ENCODE measurements around the gene SLC12A2. TPM values are rescaled to one million over a fixed set of nuclear protein-coding genes. Genes with fewer than 3 reads are reported as not detected.

SLC12A2 gene
- total RNA-seq, 1 experiment from 2014 or later: 85.2 TPM

DNA sequence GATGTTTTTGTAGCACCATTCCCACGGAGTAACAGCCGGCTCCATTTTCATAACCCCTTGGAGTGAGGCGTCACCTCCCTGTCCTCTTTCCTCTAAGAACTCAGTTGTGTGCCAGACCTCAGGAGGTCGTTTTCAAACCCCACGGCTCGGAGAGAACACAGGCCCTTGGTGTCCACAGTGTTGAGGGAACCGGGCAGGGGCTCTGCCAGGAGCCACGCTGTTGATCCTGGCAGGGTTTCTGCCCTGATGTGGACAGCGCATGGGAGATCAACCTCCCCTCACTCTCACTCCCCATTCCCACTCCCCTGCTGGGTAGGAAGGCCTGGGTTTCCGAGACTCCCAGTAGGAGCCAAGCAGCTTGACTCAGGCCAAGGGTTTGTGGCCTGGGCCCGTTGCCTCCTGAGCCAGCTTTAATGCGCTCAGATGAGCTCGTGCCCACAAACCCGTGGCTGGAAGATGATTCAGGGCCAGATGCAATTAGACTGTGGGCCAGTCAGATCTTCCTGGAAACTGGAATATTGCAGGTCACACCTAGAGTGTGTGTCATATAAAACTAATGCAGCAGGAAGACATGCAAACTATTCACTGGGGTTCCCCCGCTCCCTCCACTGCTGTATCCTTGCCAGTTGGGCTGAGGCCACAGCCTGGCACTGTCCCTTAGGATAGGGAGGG lies 133.4 kb downstream of the SLC12A2 start:
- H3K27me3 Mint-ChIP-seq (ENCODE audit: insufficient read depth, unreplicated experiment): no peaks in the 10 kb centered on the region
- Histone ChIP-seq H3K4me1 (no peaks in the 10 kb centered on the region), H3K9me3 (no peaks in the 10 kb centered on the region), H3K36me3 (ENCODE audit: control insufficient read depth, insufficient read depth, low read length) (no peaks in the 10 kb centered on the region), H3K27me3 (replicated peaks; ENCODE audit: control insufficient read depth, insufficient read depth, low read length) (no peaks in the 10 kb centered on the region), H3K4me3 (ENCODE audit: low read depth, low read length) (no peak overlapping the region)
- intact Hi-C loops (cut with micrococcal nuclease; ENCODE audit: unreplicated experiment): loop anchor here (10.0 kb wide), 3 partner anchors 138 to 1548 kb away; no protein-coding TSS in a partner anchor
- BruUV-seq (replicated peaks): no TSS peak
- no peak overlapping the region for H3K27ac Mint-ChIP-seq (ENCODE audit: unreplicated experiment)
- H3K4me3 Mint-ChIP-seq (ENCODE audit: unreplicated experiment): no peak overlapping the region
- no peaks in the 10 kb centered on the region for H3K9me3 Mint-ChIP-seq (ENCODE audit: unreplicated experiment)
- no peaks in the 10 kb centered on the region for H3K36me3 Mint-ChIP-seq (ENCODE audit: insufficient read depth, unreplicated experiment)
- TF ChIP-seq, protein P1, sequence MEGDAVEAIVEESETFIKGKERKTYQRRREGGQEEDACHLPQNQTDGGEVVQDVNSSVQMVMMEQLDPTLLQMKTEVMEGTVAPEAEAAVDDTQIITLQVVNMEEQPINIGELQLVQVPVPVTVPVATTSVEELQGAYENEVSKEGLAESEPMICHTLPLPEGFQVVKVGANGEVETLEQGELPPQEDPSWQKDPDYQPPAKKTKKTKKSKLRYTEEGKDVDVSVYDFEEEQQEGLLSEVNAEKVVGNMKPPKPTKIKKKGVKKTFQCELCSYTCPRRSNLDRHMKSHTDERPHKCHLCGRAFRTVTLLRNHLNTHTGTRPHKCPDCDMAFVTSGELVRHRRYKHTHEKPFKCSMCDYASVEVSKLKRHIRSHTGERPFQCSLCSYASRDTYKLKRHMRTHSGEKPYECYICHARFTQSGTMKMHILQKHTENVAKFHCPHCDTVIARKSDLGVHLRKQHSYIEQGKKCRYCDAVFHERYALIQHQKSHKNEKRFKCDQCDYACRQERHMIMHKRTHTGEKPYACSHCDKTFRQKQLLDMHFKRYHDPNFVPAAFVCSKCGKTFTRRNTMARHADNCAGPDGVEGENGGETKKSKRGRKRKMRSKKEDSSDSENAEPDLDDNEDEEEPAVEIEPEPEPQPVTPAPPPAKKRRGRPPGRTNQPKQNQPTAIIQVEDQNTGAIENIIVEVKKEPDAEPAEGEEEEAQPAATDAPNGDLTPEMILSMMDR (IDR thresholded peaks at IDR 0.05; ENCODE audit: insufficient read depth in 1 of 2, low read depth in 1 of 2, low read length in 1 of 2, severe bottlenecking in 1 of 2, unreplicated experiment in 1 of 2): no peak
- ChIA-PET CTCF (no interaction called here), POLR2A (no interaction called here)
- no peaks in the 10 kb centered on the region for H3K4me1 Mint-ChIP-seq (ENCODE audit: low read depth, unreplicated experiment)
- no peak for DNase-seq

DNA sequence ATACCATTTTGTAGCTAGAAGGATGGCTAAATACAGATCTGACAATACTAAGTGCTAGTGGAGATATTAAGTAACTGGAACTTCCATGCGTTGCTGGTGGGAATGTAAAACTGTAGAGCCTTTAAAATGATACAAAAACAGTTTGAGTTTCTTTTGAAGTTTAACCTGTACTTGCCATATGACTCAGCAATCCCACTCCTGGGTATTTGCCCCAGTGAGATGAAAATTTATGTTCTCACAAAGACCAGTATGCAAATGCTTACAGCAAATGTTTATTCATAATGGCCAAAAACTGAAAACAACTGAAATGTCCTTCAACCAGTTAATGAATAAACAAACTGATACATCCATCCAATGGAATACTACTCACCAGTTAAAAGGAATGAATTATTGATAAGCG lies 137.3 kb downstream of the SLC12A2 start:
- intact Hi-C loops (cut with micrococcal nuclease; ENCODE audit: unreplicated experiment): no loop called here
- Histone ChIP-seq H3K27me3 (replicated peaks; ENCODE audit: control insufficient read depth, insufficient read depth, low read length) (no peaks in the 10 kb centered on the region), H3K9me3 (no peaks in the 10 kb centered on the region), H3K4me3 (ENCODE audit: low read depth, low read length) (no peak overlapping the region), H3K36me3 (ENCODE audit: control insufficient read depth, insufficient read depth, low read length) (no peaks in the 10 kb centered on the region), H3K4me1 (no peaks in the 10 kb centered on the region)
- CTCF ChIA-PET: no interaction called here
- H3K4me3 Mint-ChIP-seq (ENCODE audit: unreplicated experiment): no peak overlapping the region
- H3K27me3 Mint-ChIP-seq (ENCODE audit: insufficient read depth, unreplicated experiment): peaks cover 4% of the 10 kb centered on the region
- H3K27ac Mint-ChIP-seq (ENCODE audit: unreplicated experiment): no peak overlapping the region
- H3K9me3 Mint-ChIP-seq (ENCODE audit: unreplicated experiment): no peaks in the 10 kb centered on the region
- H3K36me3 Mint-ChIP-seq (ENCODE audit: insufficient read depth, unreplicated experiment): no peaks in the 10 kb centered on the region
- no peak for DNase-seq
- POLR2A ChIA-PET: no interaction called here
- TF ChIP-seq, protein P1 (IDR thresholded peaks at IDR 0.05; ENCODE audit: insufficient read depth in 1 of 2, low read depth in 1 of 2, low read length in 1 of 2, severe bottlenecking in 1 of 2, unreplicated experiment in 1 of 2): no peak
- H3K4me1 Mint-ChIP-seq (ENCODE audit: low read depth, unreplicated experiment): peaks cover 7% of the 10 kb centered on the region
- BruUV-seq (replicated peaks): no TSS peak

DNA sequence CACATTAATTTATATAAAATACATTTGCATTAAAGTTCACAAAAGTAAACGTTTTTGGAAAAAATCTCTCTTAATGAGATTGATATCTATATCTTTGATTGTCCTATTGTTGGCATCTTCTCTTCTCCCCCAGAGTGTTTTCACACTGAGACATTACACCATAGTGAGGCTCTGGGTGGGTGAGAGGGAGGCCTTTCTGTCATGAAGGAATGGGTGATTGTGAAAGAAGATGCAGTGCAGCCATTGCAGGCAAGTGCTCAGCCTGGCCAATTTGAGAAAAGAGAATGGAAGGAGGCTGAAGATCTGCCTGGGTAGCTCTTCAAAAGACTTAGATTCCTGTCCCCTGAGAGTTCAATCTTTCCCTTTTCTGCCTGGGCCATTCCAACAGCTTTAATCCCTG lies 140.8 kb downstream of the SLC12A2 start:
- ChIA-PET POLR2A (no interaction called here), CTCF (no interaction called here)
- Mint-ChIP-seq H3K27me3 (ENCODE audit: insufficient read depth, unreplicated experiment) (peaks cover 4% of the 10 kb centered on the region), H3K27ac (ENCODE audit: unreplicated experiment) (no peak overlapping the region), H3K4me1 (ENCODE audit: low read depth, unreplicated experiment) (peaks cover 7% of the 10 kb centered on the region), H3K9me3 (ENCODE audit: unreplicated experiment) (no peaks in the 10 kb centered on the region), H3K36me3 (ENCODE audit: insufficient read depth, unreplicated experiment) (no peaks in the 10 kb centered on the region), H3K4me3 (ENCODE audit: unreplicated experiment) (no peak overlapping the region)
- no peaks in the 10 kb centered on the region for H3K36me3 ChIP-seq (ENCODE audit: control insufficient read depth, insufficient read depth, low read length)
- no TSS peak for BruUV-seq (replicated peaks)
- intact Hi-C loops (cut with micrococcal nuclease; ENCODE audit: unreplicated experiment): no loop called here
- no peak for DNase-seq
- no peaks in the 10 kb centered on the region for H3K9me3 ChIP-seq
- TF ChIP-seq, protein P1 (IDR thresholded peaks at IDR 0.05; ENCODE audit: insufficient read depth in 1 of 2, low read depth in 1 of 2, low read length in 1 of 2, severe bottlenecking in 1 of 2, unreplicated experiment in 1 of 2): no peak
- H3K4me3 ChIP-seq (ENCODE audit: low read depth, low read length): no peak overlapping the region
- no peaks in the 10 kb centered on the region for H3K27me3 ChIP-seq (replicated peaks; ENCODE audit: control insufficient read depth, insufficient read depth, low read length)
- H3K4me1 ChIP-seq: no peaks in the 10 kb centered on the region

All from Caco-2 (cell line).